Measurements from ENCODE around the gene MTNR1B. TPM values are rescaled to one million over a fixed set of nuclear protein-coding genes. Genes with fewer than 3 reads are reported as not detected.

Gene MTNR1B
- total RNA-seq, 1 experiment from 2014 or later, result not detected

DNA sequence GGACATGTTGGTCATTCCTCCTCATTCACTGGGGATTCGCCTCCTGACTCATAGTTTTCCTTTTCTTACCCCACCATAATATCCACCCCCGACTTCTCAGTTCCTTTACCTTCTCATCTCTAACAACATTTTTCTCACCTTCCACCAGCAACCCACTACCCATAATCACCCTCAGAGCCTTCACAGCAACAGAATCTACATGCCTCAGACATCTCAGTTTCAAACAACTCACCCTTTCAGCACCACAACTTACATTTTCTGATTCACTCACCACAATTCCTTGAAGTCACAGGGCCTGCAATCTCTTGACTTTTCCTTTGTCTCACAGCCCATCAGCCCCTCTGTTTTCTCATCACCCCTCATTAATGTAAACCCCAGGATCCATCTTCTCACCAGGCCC lies 2.3 kb upstream of the MTNR1B start:
- Histone ChIP-seq H3K36me3 (ENCODE audit: low read depth) (no peaks in the 10 kb centered on the region), H3K4me2 (no peak overlapping the region), H3K27me3 (ENCODE audit: insufficient read depth, low read depth) (no peaks in the 10 kb centered on the region; the same call in 1 of the 2 replicates), H3F3A (ENCODE audit: insufficient read depth, low read depth) (no peaks in the 10 kb centered on the region), H3K27ac (no peak overlapping the region), H3K9me2 (ENCODE audit: insufficient read depth) (no peaks in the 10 kb centered on the region), H3K4me1 (replicated peaks; ENCODE audit: insufficient read depth) (no peaks in the 10 kb centered on the region), H2AFZ (no peak overlapping the region), H3K9me3 (ENCODE audit: insufficient read depth, low read depth) (no peaks in the 10 kb centered on the region), H3K4me3 (no peak overlapping the region), H4K20me1 (ENCODE audit: insufficient read depth) (no peaks in the 10 kb centered on the region), H3K79me2 (ENCODE audit: low read depth) (no peaks in the 10 kb centered on the region)
- TF ChIP-seq, protein P1, sequence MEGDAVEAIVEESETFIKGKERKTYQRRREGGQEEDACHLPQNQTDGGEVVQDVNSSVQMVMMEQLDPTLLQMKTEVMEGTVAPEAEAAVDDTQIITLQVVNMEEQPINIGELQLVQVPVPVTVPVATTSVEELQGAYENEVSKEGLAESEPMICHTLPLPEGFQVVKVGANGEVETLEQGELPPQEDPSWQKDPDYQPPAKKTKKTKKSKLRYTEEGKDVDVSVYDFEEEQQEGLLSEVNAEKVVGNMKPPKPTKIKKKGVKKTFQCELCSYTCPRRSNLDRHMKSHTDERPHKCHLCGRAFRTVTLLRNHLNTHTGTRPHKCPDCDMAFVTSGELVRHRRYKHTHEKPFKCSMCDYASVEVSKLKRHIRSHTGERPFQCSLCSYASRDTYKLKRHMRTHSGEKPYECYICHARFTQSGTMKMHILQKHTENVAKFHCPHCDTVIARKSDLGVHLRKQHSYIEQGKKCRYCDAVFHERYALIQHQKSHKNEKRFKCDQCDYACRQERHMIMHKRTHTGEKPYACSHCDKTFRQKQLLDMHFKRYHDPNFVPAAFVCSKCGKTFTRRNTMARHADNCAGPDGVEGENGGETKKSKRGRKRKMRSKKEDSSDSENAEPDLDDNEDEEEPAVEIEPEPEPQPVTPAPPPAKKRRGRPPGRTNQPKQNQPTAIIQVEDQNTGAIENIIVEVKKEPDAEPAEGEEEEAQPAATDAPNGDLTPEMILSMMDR (conservative IDR thresholded peaks at IDR 0.05), result no peak
- TF ChIP-seq EZH2 (IDR thresholded peaks at IDR 0.05; ENCODE audit: low read depth), result no peak
- CTCF ChIA-PET, result no interaction called here
- BruUV-seq (replicated peaks), result no TSS peak
- intact Hi-C loops (cut with micrococcal nuclease; ENCODE audit: unreplicated experiment), result no loop called here
- no peak for DNase-seq
- POLR2A ChIA-PET (ENCODE audit: unreplicated experiment), result no interaction called here

DNA sequence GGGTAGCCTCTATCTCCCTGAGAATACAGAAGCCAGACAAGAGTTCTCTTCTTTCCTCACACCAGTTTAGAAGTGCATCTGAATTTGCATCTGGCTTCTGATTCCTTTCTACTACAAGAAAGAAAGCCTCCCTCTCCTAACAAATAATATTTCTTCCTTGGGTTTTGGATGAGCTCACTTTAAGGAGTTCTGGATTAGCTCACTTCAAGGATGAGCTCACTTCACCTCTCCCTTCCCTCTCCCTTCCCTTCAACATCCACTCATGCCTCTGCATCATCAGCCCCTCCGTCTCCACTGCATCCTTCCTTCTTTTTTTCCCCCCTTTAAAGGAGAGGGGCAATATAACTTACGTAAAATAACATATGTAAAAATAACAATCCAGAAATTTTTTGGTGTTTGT lies 1.6 kb upstream of the MTNR1B start:
- intact Hi-C loops (cut with micrococcal nuclease; ENCODE audit: unreplicated experiment), result no loop called here
- Histone ChIP-seq H2AFZ (no peak overlapping the region), H4K20me1 (ENCODE audit: insufficient read depth) (no peaks in the 10 kb centered on the region), H3K79me2 (ENCODE audit: low read depth) (no peaks in the 10 kb centered on the region), H3K27me3 (ENCODE audit: insufficient read depth, low read depth) (no peaks in the 10 kb centered on the region; the same call in 1 of the 2 replicates), H3K9me3 (ENCODE audit: insufficient read depth, low read depth) (no peaks in the 10 kb centered on the region), H3K36me3 (ENCODE audit: low read depth) (no peaks in the 10 kb centered on the region), H3F3A (ENCODE audit: insufficient read depth, low read depth) (no peaks in the 10 kb centered on the region), H3K4me3 (no peak overlapping the region), H3K9me2 (ENCODE audit: insufficient read depth) (no peaks in the 10 kb centered on the region), H3K4me2 (no peak overlapping the region), H3K4me1 (replicated peaks; ENCODE audit: insufficient read depth) (no peaks in the 10 kb centered on the region), H3K27ac (no peak overlapping the region)
- DNase-seq, result no peak
- TF ChIP-seq EZH2 (IDR thresholded peaks at IDR 0.05; ENCODE audit: low read depth), result no peak
- TF ChIP-seq, protein P1 (conservative IDR thresholded peaks at IDR 0.05), result no peak
- ChIA-PET POLR2A (ENCODE audit: unreplicated experiment) (no interaction called here), CTCF (no interaction called here)
- BruUV-seq (replicated peaks), result no TSS peak

DNA sequence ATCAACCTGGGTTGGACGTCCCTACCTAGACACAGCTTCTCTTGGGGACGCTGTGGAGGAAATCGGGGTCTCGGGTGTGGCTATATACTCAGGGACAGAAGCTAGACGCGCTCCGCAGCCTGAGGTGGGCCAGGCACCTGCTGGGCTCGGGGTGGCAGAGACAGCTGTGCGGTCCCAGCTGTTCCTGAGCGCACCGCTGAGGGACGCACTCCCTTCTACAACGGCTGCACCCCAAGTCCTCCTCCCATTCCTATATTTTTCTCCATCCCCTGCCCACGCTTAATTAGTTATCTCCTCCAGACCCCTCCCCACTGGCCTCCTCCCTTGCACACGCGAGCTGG lies 188 bp upstream of the MTNR1B start:
- no peaks in the 10 kb centered on the region for H4K20me1 ChIP-seq (ENCODE audit: insufficient read depth)
- no peaks in the 10 kb centered on the region; the same call in 1 of the 2 replicates for H3K27me3 ChIP-seq (ENCODE audit: insufficient read depth, low read depth)
- no peak for DNase-seq
- no peaks in the 10 kb centered on the region for H3K9me2 ChIP-seq (ENCODE audit: insufficient read depth)
- no peaks in the 10 kb centered on the region for H3K79me2 ChIP-seq (ENCODE audit: low read depth)
- no peak overlapping the region for H3K27ac ChIP-seq
- H3K4me1 ChIP-seq (replicated peaks; ENCODE audit: insufficient read depth), result no peaks in the 10 kb centered on the region
- POLR2A ChIA-PET (ENCODE audit: unreplicated experiment), result no interaction called here
- intact Hi-C loops (cut with micrococcal nuclease; ENCODE audit: unreplicated experiment), result no loop called here
- no peaks in the 10 kb centered on the region for H3K9me3 ChIP-seq (ENCODE audit: insufficient read depth, low read depth)
- TF ChIP-seq, protein P1 (conservative IDR thresholded peaks at IDR 0.05), result no peak
- no peak for TF ChIP-seq EZH2 (IDR thresholded peaks at IDR 0.05; ENCODE audit: low read depth)
- H2AFZ ChIP-seq, result no peak overlapping the region
- H3K36me3 ChIP-seq (ENCODE audit: low read depth), result no peaks in the 10 kb centered on the region
- H3K4me3 ChIP-seq, result no peak overlapping the region
- BruUV-seq (replicated peaks), result no TSS peak
- CTCF ChIA-PET, result no interaction called here
- no peaks in the 10 kb centered on the region for H3F3A ChIP-seq (ENCODE audit: insufficient read depth, low read depth)
- no peak overlapping the region for H3K4me2 ChIP-seq

All from PC-9 (cell line).